Measurements from ENCODE around the gene PTTG1IP. TPM values are rescaled to one million over a fixed set of nuclear protein-coding genes. Genes with fewer than 3 reads are reported as not detected.
A peak's percentile ranks its signal among the peaks of the same experiment; 100 is the strongest.

The PTTG1IP gene
- total and polyA plus RNA-seq, 2 of the 13 experiments (the other 11 are each of a cell fraction or from before 2014, with no cell fraction given): 161 to 700 TPM

DNA sequence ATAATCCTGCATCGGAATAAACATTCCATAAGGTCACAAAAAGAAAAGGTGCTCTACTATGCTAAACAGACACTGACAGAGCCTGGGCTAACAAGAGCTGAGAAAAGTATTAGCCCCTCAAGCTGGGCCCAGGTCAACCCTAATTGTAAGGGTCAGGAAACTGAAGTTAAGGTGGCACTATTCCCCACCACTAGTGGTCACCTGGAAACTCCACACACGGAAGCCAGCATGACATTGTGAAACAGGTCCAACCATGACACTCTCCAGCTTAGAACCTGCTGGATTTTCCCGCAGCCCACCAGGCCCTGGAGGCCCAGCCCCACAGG lies 1.2 kb downstream of the PTTG1IP start (continued):
- no peak for TF ChIP-seq HNF4G (IDR thresholded peaks at IDR 0.05; ENCODE audit: borderline replicate concordance, low read depth, low read length)
- TF ChIP-seq HNF4G (CRISPR knock-in tag; IDR thresholded peaks at IDR 0.05; ENCODE audit: borderline replicate concordance, low read depth): no peak
- TF ChIP-seq, protein P1, sequence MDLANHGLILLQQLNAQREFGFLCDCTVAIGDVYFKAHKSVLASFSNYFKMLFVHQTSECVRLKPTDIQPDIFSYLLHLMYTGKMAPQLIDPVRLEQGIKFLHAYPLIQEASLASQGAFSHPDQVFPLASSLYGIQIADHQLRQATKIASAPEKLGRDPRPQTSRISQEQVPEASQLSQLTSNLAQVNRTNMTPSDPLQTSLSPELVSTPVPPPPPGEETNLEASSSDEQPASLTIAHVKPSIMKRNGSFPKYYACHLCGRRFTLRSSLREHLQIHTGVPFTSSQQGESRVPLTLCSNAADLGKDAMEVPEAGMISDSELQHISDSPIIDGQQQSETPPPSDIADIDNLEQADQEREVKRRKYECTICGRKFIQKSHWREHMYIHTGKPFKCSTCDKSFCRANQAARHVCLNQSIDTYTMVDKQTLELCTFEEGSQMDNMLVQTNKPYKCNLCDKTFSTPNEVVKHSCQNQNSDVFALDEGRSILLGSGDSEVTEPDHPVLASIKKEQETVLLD (CRISPR knock-in tag; IDR thresholded peaks at IDR 0.05; ENCODE audit: low read depth): no peak
- peak; percentile 47; the same call in 1 of the 2 replicates for TF ChIP-seq CEBPG (CRISPR knock-in tag; IDR thresholded peaks at IDR 0.05)
- no peak for TF ChIP-seq ESRRA (CRISPR knock-in tag; IDR thresholded peaks at IDR 0.05; ENCODE audit: low read depth)
- TF ChIP-seq PAF1 (CRISPR knock-in tag; IDR thresholded peaks at IDR 0.05): no peak
- peak; percentile 7 for TF ChIP-seq XRCC5 (optimal IDR thresholded peaks at IDR 0.05; ENCODE audit: low read length)
- no peak for TF ChIP-seq ZNF713 (CRISPR knock-in tag; IDR thresholded peaks at IDR 0.05)
- TF ChIP-seq ZNF431 (CRISPR knock-in tag; IDR thresholded peaks at IDR 0.05; ENCODE audit: borderline replicate concordance, low read depth): no peak
- TF ChIP-seq KAT8 (CRISPR knock-in tag; IDR thresholded peaks at IDR 0.05): no peak
- TF ChIP-seq TBX2 (CRISPR knock-in tag; IDR thresholded peaks at IDR 0.05; ENCODE audit: borderline replicate concordance): no peak
- 0 out of 2 replicates have a peak, but pooled peaks have one; percentile 33 for TF ChIP-seq DMAP1 (CRISPR knock-in tag; IDR thresholded peaks at IDR 0.05)
- TF ChIP-seq FLYWCH1 (CRISPR knock-in tag; IDR thresholded peaks at IDR 0.05): no peak
- TF ChIP-seq NR1H2 (CRISPR knock-in tag; IDR thresholded peaks at IDR 0.05; ENCODE audit: borderline replicate concordance, low read depth): no peak
- no peak for TF ChIP-seq ZNF841 (CRISPR knock-in tag; IDR thresholded peaks at IDR 0.05; ENCODE audit: borderline replicate concordance)
- no peak for TF ChIP-seq SMARCE1 (IDR thresholded peaks at IDR 0.05; ENCODE audit: borderline replicate concordance)
- no peak for TF ChIP-seq HMG20A (CRISPR knock-in tag; IDR thresholded peaks at IDR 0.05; ENCODE audit: borderline replicate concordance)
- no peak for TF ChIP-seq ZSCAN21 (CRISPR knock-in tag; IDR thresholded peaks at IDR 0.05; ENCODE audit: borderline replicate concordance)
- TF ChIP-seq, protein P2, sequence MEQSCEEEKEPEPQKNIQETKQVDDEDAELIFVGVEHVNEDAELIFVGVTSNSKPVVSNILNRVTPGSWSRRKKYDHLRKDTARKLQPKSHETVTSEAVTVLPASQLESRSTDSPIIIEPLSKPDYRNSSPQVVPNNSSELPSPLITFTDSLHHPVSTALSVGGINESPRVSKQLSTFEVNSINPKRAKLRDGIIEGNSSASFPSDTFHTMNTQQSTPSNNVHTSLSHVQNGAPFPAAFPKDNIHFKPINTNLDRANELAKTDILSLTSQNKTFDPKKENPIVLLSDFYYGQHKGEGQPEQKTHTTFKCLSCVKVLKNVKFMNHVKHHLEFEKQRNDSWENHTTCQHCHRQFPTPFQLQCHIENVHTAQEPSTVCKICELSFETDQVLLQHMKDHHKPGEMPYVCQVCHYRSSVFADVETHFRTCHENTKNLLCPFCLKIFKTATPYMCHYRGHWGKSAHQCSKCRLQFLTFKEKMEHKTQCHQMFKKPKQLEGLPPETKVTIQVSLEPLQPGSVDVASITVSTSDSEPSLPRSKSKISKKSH (CRISPR knock-in tag; IDR thresholded peaks at IDR 0.05; ENCODE audit: borderline replicate concordance): no peak
- no peak for TF ChIP-seq NFIB (CRISPR knock-in tag; IDR thresholded peaks at IDR 0.05; ENCODE audit: borderline replicate concordance)
- TF ChIP-seq ZNF207 (IDR thresholded peaks at IDR 0.05; ENCODE audit: borderline replicate concordance): no peak
- TF ChIP-seq ZNF343 (CRISPR knock-in tag; IDR thresholded peaks at IDR 0.05): no peak
- no peak for TF ChIP-seq RXRB (CRISPR knock-in tag; IDR thresholded peaks at IDR 0.05; ENCODE audit: borderline replicate concordance)
- no peak for TF ChIP-seq ZNF24 (IDR thresholded peaks at IDR 0.05)
- peak; percentile 72; the same call in 1 of the 2 replicates for TF ChIP-seq CEBPB (IDR thresholded peaks at IDR 0.05; ENCODE audit: borderline replicate concordance, low read depth, low read length)
- no peak for TF ChIP-seq AHR (CRISPR knock-in tag; IDR thresholded peaks at IDR 0.05)
- TF ChIP-seq, protein P3, sequence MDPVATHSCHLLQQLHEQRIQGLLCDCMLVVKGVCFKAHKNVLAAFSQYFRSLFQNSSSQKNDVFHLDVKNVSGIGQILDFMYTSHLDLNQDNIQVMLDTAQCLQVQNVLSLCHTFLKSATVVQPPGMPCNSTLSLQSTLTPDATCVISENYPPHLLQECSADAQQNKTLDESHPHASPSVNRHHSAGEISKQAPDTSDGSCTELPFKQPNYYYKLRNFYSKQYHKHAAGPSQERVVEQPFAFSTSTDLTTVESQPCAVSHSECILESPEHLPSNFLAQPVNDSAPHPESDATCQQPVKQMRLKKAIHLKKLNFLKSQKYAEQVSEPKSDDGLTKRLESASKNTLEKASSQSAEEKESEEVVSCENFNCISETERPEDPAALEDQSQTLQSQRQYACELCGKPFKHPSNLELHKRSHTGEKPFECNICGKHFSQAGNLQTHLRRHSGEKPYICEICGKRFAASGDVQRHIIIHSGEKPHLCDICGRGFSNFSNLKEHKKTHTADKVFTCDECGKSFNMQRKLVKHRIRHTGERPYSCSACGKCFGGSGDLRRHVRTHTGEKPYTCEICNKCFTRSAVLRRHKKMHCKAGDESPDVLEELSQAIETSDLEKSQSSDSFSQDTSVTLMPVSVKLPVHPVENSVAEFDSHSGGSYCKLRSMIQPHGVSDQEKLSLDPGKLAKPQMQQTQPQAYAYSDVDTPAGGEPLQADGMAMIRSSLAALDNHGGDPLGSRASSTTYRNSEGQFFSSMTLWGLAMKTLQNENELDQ (CRISPR knock-in tag; IDR thresholded peaks at IDR 0.05; ENCODE audit: borderline replicate concordance): no peak
- no peak for TF ChIP-seq ZNF121 (CRISPR knock-in tag; IDR thresholded peaks at IDR 0.05)
- TF ChIP-seq RBM22 (optimal IDR thresholded peaks at IDR 0.05; ENCODE audit: low read length): no peak

Data from HepG2 (cell line).